Stimulated activated naive CD8-positive, alpha-beta T cell treated with anti-CD3 and anti-CD28 coated beads, Interleukin-15, Interleukin-2, amounts not matched to agents 100 ng/mL and 50 ng/mL, for 24 hours (primary cell): Measurements from ENCODE around the gene COL19A1.
"Not testable (repeated sequence)": the region's sequence is repeated elsewhere in the genome, so short reads cannot be mapped to it uniquely, and the experiment has no call there.

ENCODE experiments used
- H3K27ac Mint-ChIP-seq: one replicate; pipeline ENCODE4 v1.8.0; 2021; ENCODE audit warnings: mild to moderate bottlenecking, mixed read lengths
- H3K27me3 Mint-ChIP-seq: one replicate; pipeline ENCODE4 v1.8.0; 2021; ENCODE audit warnings: mixed read lengths
- H3K36me3 Mint-ChIP-seq: one replicate; pipeline ENCODE4 v1.8.0; 2021; ENCODE audit warnings: low read depth, mixed read lengths
- H3K4me1 Mint-ChIP-seq: one replicate; pipeline ENCODE4 v1.8.0; 2021; ENCODE audit warnings: low read depth, mixed read lengths
- H3K4me3 Mint-ChIP-seq: one replicate; pipeline ENCODE4 v1.8.0; 2021; ENCODE audit warnings: mild to moderate bottlenecking, mixed read lengths
- H3K9me3 Mint-ChIP-seq: one replicate; pipeline ENCODE4 v1.8.0; 2021; ENCODE audit warnings: mixed read lengths

Gene COL19A1

DNA sequence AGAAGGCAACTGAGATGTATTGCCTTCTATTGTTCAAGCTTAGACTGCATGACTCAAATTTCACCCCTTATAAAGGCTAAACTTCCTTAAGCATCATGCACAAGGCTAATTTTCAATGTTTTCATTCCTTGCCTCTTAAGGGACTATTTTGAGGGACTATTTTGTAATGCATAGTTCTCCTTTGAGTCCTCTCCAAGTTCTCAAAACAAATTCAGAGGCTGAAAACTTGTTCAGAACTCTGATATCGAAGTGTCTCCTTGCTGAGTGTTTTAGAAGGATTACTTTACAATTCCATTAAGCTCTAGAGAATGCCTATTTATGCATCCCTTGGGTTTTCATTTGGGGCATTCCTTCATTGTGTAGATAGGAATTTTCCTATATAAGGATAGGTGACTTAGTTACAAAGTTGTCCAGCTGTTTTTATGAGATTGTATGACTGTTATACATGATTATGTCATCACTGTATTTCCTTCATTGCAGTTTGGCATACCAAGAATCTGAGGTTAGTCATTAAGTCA is 41.7 kb downstream of the COL19A1 start:
- Mint-ChIP-seq H3K27me3 (peaks cover 11% of the 10 kb centered on the region), H3K4me1 (no peaks in the 10 kb centered on the region), H3K9me3 (no peaks in the 10 kb centered on the region), H3K4me3 (no peak overlapping the region), H3K27ac (no peak overlapping the region), H3K36me3 (no peaks in the 10 kb centered on the region)

DNA sequence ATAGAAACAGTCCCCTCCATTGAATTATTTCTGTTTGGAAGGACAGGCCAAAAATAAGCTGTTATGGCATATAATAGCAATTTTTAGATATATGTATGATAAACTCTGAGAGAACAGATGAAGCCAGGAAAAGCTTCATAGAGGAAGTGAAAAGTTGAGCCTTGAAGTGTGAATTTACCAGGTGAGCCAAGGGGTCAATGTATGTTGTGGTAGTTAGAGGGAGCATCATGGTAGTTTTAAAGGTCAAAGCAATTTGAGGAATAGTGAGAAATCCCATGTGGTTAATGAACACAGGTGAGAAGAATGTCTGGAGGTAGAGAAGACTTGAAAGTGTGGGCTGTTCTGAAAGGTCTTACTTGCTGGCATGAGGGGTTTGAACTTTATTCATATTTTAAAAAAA is 47.0 kb downstream of the COL19A1 start:
- Mint-ChIP-seq H3K27me3 (peaks cover 11% of the 10 kb centered on the region), H3K36me3 (no peaks in the 10 kb centered on the region), H3K9me3 (no peaks in the 10 kb centered on the region), H3K4me3 (no peak overlapping the region), H3K4me1 (peaks cover 13% of the 10 kb centered on the region), H3K27ac (no peak overlapping the region)

DNA sequence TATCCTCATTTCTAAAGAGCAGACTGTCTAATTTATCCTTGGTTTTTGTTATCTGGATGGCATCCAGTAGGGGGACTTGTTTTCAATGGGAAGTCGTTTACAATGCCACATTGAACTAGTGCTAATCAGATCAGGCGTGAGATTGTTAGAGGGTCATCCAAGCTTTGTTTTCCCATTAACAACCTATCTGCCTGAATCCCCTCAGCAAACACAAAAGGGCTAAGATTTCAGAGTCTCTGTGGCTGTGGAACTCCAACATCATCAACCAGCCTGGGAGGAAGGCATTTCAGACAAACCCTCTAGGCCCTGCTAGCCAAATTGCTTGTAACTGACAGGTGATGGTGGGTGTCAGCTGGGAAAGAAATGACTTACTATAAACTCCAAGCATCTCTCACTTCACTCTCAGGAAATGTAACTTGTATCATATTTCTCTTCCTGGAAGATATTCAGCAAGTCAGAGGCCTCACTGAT is 47.7 kb downstream of the COL19A1 start:
- Mint-ChIP-seq H3K36me3 (no peaks in the 10 kb centered on the region), H3K4me1 (peaks cover 13% of the 10 kb centered on the region), H3K4me3 (no peak overlapping the region), H3K9me3 (no peaks in the 10 kb centered on the region), H3K27ac (no peak overlapping the region), H3K27me3 (peaks cover 11% of the 10 kb centered on the region)

DNA sequence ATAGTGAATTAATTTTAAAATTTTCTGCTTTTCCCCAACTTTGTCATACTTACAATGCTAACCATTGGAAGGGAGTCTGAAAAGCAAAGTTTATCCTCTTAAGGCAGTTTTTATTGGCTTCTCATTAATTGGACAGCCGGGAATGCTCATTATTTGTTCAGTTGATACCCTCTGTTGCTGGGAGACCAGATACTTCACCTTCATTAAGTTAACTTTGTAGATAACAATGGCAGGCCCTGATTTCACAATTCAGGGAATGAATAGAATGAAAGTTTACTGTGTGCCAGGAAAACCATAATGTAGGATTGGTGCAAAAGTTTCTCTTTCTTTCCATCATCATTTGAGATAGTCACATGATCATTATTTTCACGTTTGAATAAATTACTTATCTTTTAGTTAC is 49.0 kb downstream of the COL19A1 start:
- peaks cover 11% of the 10 kb centered on the region for H3K27me3 Mint-ChIP-seq
- no peaks in the 10 kb centered on the region for H3K9me3 Mint-ChIP-seq
- H3K27ac Mint-ChIP-seq, result no peak overlapping the region
- H3K4me1 Mint-ChIP-seq, result peaks cover 13% of the 10 kb centered on the region
- no peaks in the 10 kb centered on the region for H3K36me3 Mint-ChIP-seq
- H3K4me3 Mint-ChIP-seq, result no peak overlapping the region

DNA sequence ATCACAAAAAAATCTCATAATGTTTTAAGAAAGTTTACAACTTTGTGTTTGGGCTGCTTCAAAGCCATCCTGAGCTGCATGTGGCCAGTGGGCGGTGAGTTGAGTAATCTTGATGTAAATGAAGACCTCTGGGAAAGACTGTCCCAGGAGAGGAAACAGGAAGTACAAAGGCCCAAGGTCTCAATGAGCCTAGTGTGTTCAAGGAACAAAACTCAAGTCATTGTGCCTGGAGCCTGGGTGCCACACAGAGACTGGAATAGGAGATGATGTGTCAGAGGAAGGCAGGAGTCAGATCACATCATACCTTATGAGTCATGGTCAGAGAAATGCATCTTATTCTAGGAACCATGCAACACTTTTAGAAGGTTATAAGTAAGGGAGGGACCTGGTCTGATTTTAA is 51.5 kb downstream of the COL19A1 start:
- Mint-ChIP-seq H3K9me3 (no peaks in the 10 kb centered on the region), H3K4me1 (peaks cover 13% of the 10 kb centered on the region), H3K27ac (peak overlapping the region; percentile 68), H3K4me3 (no peak overlapping the region), H3K36me3 (no peaks in the 10 kb centered on the region), H3K27me3 (peaks cover 4% of the 10 kb centered on the region)

DNA sequence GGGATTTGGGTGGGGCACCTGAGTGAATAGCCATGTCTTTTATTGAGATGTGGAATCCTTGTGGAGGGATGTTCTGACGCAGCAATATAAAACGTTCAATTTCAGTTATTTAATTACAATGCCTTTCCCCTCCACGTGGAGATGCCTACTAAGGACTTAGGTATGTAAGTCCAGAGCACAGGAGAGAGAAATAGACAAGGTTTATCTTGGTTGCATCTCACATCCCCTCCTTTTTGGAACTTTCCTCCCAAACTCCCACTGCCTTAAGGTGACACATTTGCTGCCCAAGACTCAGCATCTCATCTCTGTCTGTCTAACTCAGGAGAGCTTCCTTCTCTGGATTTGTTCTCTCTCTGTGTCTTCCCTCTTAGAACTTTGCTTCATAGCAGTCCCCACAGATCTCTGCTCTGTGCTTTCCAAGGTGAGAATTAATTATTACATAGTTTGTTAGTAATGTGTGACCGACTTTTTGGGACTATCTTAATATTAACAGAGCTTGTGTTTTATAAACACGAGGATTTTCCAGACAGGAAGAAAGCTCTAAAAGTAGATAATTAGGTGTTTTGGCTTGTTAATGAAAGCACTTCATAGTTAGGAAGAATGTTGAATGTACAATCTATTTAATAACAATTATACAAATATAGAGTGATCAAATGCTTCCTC is 52.6 kb downstream of the COL19A1 start:
- peaks cover 9% of the 10 kb centered on the region for H3K4me1 Mint-ChIP-seq
- H3K9me3 Mint-ChIP-seq, result no peaks in the 10 kb centered on the region
- H3K27me3 Mint-ChIP-seq, result peaks cover 4% of the 10 kb centered on the region
- H3K27ac Mint-ChIP-seq, result no peak overlapping the region
- H3K36me3 Mint-ChIP-seq, result no peaks in the 10 kb centered on the region
- H3K4me3 Mint-ChIP-seq, result no peak overlapping the region

DNA sequence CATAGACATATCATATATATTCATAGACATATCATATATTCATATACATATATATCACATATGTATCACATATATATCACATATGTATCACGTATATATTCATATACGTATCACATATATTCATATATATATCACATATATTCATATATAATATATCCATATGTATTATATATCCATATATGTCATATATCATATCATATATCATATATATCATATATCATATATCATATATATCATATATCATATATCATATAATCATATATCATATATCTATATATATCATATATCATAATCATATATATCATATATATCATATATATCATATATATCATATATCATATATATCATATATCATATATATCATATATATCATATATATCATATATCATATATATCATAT is 54.7 kb downstream of the COL19A1 start:
- not testable (repeated sequence) for H3K9me3 Mint-ChIP-seq, H3K27ac Mint-ChIP-seq

DNA sequence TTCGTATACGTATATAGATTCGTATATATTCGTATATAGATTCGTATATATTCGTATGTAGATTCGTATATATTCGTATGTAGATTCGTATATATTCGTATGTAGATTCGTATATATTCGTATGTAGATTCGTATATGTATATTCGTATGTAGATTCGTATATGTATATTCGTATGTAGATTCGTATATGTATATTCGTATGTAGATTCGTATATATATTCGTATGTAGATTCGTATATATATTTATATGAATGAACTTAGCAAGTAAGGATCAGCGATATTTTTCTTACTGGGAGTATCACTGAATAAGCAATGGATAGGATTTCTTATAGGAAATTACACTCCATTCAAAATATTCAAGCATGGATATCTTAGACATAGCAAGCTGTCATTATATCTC is 55.3 kb downstream of the COL19A1 start:
- H3K4me3 Mint-ChIP-seq, H3K36me3 Mint-ChIP-seq, H3K4me1 Mint-ChIP-seq, H3K27ac Mint-ChIP-seq, H3K27me3 Mint-ChIP-seq, H3K9me3 Mint-ChIP-seq: not testable (repeated sequence)

More for the DNA sequence above, 54.7 kb downstream of the COL19A1 start:
- H3K4me1 Mint-ChIP-seq, H3K27me3 Mint-ChIP-seq, H3K36me3 Mint-ChIP-seq, H3K4me3 Mint-ChIP-seq: not testable (repeated sequence)

DNA sequence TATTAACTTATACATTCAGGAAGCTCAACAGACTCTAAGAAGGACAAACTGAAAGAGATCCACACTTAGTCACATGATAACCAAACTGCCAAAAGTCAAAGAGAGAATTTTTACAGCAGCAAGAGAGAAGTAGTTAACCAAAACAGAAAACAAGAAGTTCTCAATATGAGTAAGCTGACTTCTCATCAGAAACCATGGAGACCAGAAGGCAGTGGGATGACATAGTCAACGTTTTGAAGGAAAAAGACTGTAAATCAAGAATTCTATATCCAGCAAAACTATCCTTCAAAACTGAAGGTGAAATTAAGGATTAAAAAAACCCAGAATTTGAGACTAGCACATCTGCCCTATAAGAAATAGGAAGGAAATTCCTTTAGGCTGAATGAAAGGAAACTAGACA is 60.4 kb downstream of the COL19A1 start:
- Mint-ChIP-seq H3K4me3 (no peak overlapping the region), H3K27ac (no peak overlapping the region), H3K27me3 (peaks cover 3% of the 10 kb centered on the region), H3K36me3 (peaks cover 9% of the 10 kb centered on the region), H3K9me3 (peaks cover 12% of the 10 kb centered on the region), H3K4me1 (no peaks in the 10 kb centered on the region)

DNA sequence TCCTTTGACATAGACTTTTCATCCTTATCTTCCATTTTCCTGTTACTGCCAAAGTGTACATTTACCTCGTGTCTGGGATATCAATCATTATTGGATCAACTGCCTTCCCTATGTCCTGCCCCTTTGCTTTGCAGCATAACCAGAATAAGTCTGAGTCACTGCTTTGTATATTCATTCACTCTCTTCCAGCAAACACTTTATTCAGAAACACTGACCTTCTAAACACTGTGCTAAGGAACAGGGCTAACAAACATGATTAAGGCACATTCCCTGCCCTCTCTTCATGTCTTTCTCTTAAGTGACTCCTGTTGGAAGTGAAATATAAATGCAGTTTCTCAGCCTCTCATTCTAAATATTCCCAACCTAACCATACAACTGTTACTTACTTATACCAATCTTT is 66.9 kb downstream of the COL19A1 start:
- Mint-ChIP-seq H3K9me3 (no peaks in the 10 kb centered on the region), H3K4me1 (no peaks in the 10 kb centered on the region), H3K27ac (no peak overlapping the region), H3K4me3 (no peak overlapping the region), H3K36me3 (no peaks in the 10 kb centered on the region), H3K27me3 (peaks cover 4% of the 10 kb centered on the region)

DNA sequence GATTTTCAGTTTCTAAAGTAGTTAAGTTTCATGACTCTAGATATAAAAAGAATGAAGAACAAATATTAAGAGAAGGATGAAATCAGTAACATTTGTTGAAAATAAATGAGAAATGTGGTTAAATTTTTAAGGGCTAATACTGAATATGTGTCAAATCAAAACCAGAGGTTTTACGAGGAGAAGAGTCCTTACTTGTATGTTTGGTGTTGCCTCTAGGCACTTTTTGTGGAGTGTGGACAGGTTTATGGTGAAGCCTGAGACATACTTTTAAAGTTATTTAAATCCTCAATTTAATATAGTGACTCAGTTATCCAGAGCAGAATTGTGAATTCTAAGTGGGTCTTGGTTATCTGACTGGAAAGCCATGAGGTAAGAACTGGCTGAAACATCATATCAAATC is 68.7 kb downstream of the COL19A1 start:
- Mint-ChIP-seq H3K27me3 (peaks cover 4% of the 10 kb centered on the region), H3K27ac (no peak overlapping the region), H3K36me3 (no peaks in the 10 kb centered on the region), H3K9me3 (no peaks in the 10 kb centered on the region), H3K4me3 (no peak overlapping the region), H3K4me1 (no peaks in the 10 kb centered on the region)

DNA sequence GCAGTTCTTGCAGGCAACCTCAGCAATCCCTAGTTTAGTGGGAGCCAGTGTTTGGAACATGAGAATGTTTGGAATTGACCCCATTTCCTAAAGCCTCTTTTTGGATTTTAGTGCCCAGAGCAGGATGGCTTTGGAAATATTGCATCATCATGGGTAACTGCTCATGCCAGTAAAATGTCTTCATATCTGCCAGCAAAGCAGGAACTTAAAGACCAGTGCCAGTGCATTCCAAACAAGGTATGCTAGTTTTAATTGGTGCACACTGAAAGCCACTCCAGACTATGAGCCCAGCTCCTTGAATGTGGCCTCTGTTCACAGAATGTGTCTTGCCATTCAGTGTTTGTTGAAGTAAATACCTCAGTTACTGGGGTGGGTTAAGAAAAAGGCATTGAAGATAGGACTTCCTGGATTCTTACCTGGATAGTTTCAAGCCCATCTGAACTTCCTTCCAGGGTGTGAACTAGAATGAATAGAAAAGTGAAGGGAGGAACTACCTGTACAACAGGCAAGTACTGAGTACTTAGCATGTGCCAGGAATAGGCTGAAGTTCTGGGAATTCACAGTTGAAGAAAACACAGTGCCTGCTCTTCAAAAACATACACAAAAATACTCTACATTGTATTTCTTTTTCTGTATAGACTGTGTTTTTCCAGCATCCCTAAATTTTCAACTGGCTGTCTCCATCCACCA is 70.5 kb downstream of the COL19A1 start:
- Mint-ChIP-seq H3K4me3 (no peak overlapping the region), H3K9me3 (no peaks in the 10 kb centered on the region), H3K27me3 (peaks cover 4% of the 10 kb centered on the region), H3K36me3 (no peaks in the 10 kb centered on the region), H3K4me1 (no peaks in the 10 kb centered on the region), H3K27ac (no peak overlapping the region)

DNA sequence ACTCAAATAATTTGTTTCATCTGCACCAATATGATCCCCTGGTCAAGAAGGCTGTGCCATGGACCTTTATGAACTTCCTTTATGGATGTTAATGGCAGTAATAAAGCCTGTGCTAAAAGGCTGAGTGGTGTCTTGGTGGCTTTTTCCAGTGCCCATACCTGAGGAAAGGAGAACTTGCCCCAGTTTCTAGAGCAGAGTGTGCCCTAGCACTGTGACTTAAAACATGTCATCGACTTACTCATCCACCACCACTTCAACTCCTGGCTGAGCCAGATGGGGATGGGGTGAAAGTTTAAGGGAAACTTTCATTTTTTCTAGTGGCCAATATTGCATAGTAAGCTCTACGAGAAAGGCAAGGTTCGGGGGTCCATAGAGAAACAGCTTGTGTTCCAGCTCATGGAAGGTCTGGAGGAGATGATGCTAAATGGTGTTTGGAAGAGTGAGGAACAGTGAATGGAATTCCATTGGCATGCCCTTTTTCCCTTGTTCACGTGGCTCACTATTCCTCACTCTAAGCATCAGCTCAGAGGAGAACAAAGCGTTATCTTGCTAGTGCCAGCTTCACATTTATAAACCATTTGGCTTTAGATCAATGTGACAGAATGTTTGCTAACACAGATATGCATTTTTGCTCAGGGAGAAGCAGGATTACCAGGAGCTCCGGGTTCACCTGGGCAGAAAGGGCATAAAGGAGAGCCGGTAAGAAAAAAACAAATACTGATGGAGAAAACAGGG is 71.2 kb downstream of the COL19A1 start:
- no peak overlapping the region for H3K4me3 Mint-ChIP-seq
- no peaks in the 10 kb centered on the region for H3K9me3 Mint-ChIP-seq
- H3K4me1 Mint-ChIP-seq, result no peaks in the 10 kb centered on the region
- peaks cover 4% of the 10 kb centered on the region for H3K27me3 Mint-ChIP-seq
- no peak overlapping the region for H3K27ac Mint-ChIP-seq
- no peaks in the 10 kb centered on the region for H3K36me3 Mint-ChIP-seq

DNA sequence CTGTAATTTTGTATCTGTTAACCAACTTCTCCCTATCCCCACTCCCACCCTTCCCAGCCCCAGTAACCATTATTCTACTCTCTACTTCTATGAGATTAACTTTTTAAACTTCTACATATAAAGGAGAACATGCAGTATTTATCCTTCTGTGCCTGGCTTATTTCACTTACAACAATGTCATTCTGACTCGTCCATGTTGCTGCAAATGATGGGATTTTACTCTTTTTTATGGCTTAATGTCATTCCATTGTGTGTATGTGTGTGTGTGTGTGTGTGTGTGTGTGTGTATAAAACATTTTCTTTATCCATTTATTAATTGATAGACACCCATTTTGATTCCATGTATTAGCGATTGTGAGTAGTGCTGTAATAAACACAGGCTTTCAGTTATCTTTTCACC is 76.1 kb downstream of the COL19A1 start:
- Mint-ChIP-seq H3K27me3 (peaks cover 17% of the 10 kb centered on the region), H3K36me3 (no peaks in the 10 kb centered on the region), H3K4me3 (no peak overlapping the region), H3K9me3 (no peaks in the 10 kb centered on the region), H3K4me1 (no peaks in the 10 kb centered on the region), H3K27ac (no peak overlapping the region)

DNA sequence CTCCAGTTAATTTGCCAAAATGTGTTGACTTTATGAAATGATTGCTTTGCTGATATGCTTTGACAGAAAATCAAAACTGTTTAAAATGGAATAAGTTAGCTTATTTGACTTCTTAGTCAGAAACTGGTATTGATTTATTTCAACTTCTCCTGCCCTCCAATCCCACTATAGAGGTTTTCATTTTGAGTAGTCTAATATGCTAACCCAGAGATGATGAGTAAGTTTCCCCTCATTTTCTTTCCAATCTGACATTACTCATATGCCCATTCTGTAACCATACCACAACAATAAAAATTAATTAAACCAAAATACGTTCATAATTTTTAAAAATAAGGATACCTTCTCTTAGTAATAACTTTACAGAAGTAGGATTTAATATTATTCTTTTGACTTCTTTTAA is 78.8 kb downstream of the COL19A1 start:
- Mint-ChIP-seq H3K27me3 (peaks cover 16% of the 10 kb centered on the region), H3K4me3 (no peak overlapping the region), H3K4me1 (no peaks in the 10 kb centered on the region), H3K36me3 (no peaks in the 10 kb centered on the region), H3K27ac (no peak overlapping the region), H3K9me3 (no peaks in the 10 kb centered on the region)
